ENCODE measurements around the gene CIC. TPM values are rescaled to one million over a fixed set of nuclear protein-coding genes. Genes with fewer than 3 reads are reported as not detected.
A peak's percentile ranks its signal among the peaks of the same experiment; 100 is the strongest.

CIC gene
- total and polyA plus RNA-seq, 2 of the 13 experiments (the other 11 are each of a cell fraction or from before 2014, with no cell fraction given), result 5.9 to 8.0 TPM

DNA sequence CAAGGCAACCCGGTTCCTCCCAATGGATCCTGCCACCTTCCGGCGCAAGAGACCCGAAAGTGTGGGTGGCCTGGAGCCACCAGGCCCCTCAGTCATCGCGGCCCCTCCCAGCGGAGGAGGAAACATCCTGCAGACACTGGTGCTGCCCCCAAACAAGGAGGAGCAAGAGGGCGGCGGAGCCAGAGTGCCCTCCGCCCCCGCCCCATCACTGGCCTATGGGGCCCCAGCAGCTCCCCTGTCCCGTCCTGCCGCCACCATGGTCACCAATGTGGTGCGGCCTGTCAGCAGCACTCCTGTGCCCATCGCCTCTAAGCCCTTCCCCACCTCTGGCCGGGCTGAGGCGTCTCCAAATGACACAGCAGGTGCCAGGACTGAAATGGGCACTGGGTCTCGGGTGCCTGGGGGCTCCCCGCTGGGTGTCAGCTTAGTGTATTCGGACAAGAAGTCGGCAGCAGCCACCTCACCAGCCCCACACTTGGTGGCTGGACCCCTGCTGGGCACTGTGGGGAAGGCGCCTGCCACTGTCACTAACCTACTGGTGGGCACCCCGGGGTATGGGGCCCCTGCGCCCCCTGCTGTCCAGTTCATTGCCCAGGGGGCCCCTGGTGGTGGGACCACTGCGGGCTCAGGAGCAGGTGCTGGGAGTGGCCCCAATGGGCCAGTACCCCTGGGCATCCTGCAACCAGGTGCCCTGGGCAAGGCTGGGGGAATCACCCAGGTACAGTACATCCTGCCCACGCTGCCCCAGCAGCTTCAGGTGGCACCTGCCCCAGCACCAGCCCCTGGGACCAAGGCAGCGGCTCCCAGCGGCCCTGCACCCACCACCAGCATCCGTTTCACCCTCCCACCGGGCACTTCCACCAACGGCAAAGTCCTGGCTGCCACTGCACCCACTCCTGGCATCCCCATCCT, 21.7 kb downstream of the CIC start (continued):
- TF ChIP-seq, protein P1, sequence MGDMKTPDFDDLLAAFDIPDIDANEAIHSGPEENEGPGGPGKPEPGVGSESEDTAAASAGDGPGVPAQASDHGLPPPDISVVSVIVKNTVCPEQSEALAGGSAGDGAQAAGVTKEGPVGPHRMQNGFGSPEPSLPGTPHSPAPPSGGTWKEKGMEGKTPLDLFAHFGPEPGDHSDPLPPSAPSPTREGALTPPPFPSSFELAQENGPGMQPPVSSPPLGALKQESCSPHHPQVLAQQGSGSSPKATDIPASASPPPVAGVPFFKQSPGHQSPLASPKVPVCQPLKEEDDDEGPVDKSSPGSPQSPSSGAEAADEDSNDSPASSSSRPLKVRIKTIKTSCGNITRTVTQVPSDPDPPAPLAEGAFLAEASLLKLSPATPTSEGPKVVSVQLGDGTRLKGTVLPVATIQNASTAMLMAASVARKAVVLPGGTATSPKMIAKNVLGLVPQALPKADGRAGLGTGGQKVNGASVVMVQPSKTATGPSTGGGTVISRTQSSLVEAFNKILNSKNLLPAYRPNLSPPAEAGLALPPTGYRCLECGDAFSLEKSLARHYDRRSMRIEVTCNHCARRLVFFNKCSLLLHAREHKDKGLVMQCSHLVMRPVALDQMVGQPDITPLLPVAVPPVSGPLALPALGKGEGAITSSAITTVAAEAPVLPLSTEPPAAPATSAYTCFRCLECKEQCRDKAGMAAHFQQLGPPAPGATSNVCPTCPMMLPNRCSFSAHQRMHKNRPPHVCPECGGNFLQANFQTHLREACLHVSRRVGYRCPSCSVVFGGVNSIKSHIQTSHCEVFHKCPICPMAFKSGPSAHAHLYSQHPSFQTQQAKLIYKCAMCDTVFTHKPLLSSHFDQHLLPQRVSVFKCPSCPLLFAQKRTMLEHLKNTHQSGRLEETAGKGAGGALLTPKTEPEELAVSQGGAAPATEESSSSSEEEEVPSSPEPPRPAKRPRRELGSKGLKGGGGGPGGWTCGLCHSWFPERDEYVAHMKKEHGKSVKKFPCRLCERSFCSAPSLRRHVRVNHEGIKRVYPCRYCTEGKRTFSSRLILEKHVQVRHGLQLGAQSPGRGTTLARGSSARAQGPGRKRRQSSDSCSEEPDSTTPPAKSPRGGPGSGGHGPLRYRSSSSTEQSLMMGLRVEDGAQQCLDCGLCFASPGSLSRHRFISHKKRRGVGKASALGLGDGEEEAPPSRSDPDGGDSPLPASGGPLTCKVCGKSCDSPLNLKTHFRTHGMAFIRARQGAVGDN (CRISPR knock-in tag; IDR thresholded peaks at IDR 0.05), result peak; percentile 51
- TF ChIP-seq ZNF792 (CRISPR knock-in tag; IDR thresholded peaks at IDR 0.05), result 0 out of 2 replicates have a peak, but pooled peaks have one; percentile 26
- TF ChIP-seq KDM2A (CRISPR knock-in tag; IDR thresholded peaks at IDR 0.05; ENCODE audit: borderline replicate concordance, low read depth), result peak; percentile 49; the same call in 1 of the 2 replicates
- TF ChIP-seq RXRA (CRISPR knock-in tag; IDR thresholded peaks at IDR 0.05), result peak; percentile 22; the same call in 1 of the 2 replicates
- TF ChIP-seq, protein P2, sequence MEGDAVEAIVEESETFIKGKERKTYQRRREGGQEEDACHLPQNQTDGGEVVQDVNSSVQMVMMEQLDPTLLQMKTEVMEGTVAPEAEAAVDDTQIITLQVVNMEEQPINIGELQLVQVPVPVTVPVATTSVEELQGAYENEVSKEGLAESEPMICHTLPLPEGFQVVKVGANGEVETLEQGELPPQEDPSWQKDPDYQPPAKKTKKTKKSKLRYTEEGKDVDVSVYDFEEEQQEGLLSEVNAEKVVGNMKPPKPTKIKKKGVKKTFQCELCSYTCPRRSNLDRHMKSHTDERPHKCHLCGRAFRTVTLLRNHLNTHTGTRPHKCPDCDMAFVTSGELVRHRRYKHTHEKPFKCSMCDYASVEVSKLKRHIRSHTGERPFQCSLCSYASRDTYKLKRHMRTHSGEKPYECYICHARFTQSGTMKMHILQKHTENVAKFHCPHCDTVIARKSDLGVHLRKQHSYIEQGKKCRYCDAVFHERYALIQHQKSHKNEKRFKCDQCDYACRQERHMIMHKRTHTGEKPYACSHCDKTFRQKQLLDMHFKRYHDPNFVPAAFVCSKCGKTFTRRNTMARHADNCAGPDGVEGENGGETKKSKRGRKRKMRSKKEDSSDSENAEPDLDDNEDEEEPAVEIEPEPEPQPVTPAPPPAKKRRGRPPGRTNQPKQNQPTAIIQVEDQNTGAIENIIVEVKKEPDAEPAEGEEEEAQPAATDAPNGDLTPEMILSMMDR (CRISPR knock-in tag; IDR thresholded peaks at IDR 0.05), result peak; percentile 64
- peak; percentile 58; the same call in 1 of the 2 replicates for TF ChIP-seq RBFOX2 (IDR thresholded peaks at IDR 0.05; ENCODE audit: low read depth, low read length)
- TF ChIP-seq ZNF180 (CRISPR knock-in tag; IDR thresholded peaks at IDR 0.05; ENCODE audit: borderline replicate concordance, low read depth), result no peak
- TF ChIP-seq, protein P3, sequence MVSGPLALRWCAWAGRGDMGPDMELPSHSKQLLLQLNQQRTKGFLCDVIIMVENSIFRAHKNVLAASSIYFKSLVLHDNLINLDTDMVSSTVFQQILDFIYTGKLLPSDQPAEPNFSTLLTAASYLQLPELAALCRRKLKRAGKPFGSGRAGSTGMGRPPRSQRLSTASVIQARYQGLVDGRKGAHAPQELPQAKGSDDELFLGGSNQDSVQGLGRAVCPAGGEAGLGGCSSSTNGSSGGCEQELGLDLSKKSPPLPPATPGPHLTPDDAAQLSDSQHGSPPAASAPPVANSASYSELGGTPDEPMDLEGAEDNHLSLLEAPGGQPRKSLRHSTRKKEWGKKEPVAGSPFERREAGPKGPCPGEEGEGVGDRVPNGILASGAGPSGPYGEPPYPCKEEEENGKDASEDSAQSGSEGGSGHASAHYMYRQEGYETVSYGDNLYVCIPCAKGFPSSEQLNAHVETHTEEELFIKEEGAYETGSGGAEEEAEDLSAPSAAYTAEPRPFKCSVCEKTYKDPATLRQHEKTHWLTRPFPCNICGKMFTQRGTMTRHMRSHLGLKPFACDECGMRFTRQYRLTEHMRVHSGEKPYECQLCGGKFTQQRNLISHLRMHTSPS (CRISPR knock-in tag; IDR thresholded peaks at IDR 0.05; ENCODE audit: low read depth), result peak; percentile 52; the same call in 1 of the 2 replicates
- TF ChIP-seq THAP11 (CRISPR knock-in tag; IDR thresholded peaks at IDR 0.05), result peak; percentile 58; the same call in 1 of the 2 replicates
- no peak for TF ChIP-seq JUND (CRISPR knock-in tag; IDR thresholded peaks at IDR 0.05)
- TF ChIP-seq, protein P4, sequence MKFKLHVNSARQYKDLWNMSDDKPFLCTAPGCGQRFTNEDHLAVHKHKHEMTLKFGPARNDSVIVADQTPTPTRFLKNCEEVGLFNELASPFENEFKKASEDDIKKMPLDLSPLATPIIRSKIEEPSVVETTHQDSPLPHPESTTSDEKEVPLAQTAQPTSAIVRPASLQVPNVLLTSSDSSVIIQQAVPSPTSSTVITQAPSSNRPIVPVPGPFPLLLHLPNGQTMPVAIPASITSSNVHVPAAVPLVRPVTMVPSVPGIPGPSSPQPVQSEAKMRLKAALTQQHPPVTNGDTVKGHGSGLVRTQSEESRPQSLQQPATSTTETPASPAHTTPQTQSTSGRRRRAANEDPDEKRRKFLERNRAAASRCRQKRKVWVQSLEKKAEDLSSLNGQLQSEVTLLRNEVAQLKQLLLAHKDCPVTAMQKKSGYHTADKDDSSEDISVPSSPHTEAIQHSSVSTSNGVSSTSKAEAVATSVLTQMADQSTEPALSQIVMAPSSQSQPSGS (CRISPR knock-in tag; IDR thresholded peaks at IDR 0.05), result 0 out of 2 replicates have a peak, but pooled peaks have one; percentile 32
- TF ChIP-seq, protein P5, sequence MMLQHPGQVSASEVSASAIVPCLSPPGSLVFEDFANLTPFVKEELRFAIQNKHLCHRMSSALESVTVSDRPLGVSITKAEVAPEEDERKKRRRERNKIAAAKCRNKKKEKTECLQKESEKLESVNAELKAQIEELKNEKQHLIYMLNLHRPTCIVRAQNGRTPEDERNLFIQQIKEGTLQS (CRISPR knock-in tag; IDR thresholded peaks at IDR 0.05), result no peak
- TF ChIP-seq MAZ (IDR thresholded peaks at IDR 0.05; ENCODE audit: borderline replicate concordance, low read depth, low read length), result peak; percentile 68; the same call in 1 of the 2 replicates
- TF ChIP-seq MAZ (CRISPR knock-in tag; IDR thresholded peaks at IDR 0.05; ENCODE audit: low read depth), result no peak
- 0 out of 2 replicates have a peak, but pooled peaks have one; percentile 17 for TF ChIP-seq FOSL2 (CRISPR knock-in tag; IDR thresholded peaks at IDR 0.05)
- TF ChIP-seq, protein P6, sequence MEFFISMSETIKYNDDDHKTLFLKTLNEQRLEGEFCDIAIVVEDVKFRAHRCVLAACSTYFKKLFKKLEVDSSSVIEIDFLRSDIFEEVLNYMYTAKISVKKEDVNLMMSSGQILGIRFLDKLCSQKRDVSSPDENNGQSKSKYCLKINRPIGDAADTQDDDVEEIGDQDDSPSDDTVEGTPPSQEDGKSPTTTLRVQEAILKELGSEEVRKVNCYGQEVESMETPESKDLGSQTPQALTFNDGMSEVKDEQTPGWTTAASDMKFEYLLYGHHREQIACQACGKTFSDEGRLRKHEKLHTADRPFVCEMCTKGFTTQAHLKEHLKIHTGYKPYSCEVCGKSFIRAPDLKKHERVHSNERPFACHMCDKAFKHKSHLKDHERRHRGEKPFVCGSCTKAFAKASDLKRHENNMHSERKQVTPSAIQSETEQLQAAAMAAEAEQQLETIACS (CRISPR knock-in tag; IDR thresholded peaks at IDR 0.05), result 0 out of 2 replicates have a peak, but pooled peaks have one; percentile 22
- no peak for TF ChIP-seq KDM3A (CRISPR knock-in tag; IDR thresholded peaks at IDR 0.05; ENCODE audit: low read depth)
